Right lobe of liver (tissue), 6 donors: Measurements from ENCODE around the gene COL7A1. TPM values are rescaled to one million over a fixed set of nuclear protein-coding genes. Genes with fewer than 3 reads are reported as not detected.
A peak's percentile ranks its signal among the peaks of the same experiment; 100 is the strongest.

Experiments used
- ATAC-seq, 4 donors: fragments of 200-7000 bp; cut with Tn5 transposase; one replicate each; pipeline ENCODE4 v1.9.1; 2020; ENCODE audit warnings: mild to moderate bottlenecking in 4 of 4, moderate library complexity in 4 of 4
- DNase-seq, 3 donors: peaks; one replicate each; pipeline ENCODE4 v3.0.0-alpha.2; 2020
- H3K27ac ChIP-seq, 3 donors: fragments of 200-600 bp; one replicate each; pipeline ENCODE4 v1.8.0; 2022
- H3K27me3 ChIP-seq, 2 donors: fragments of 200-600 bp; one replicate each; pipeline ENCODE4 v1.8.0; 2022
- H3K36me3 ChIP-seq, 4 donors: fragments of 200-600 bp; sonication (generic) in 1 of 4; one replicate each; pipeline versions ENCODE4 v1.5.1 to v1.8.0; 2017 to 2022; ENCODE audit warnings: control low read depth in 1 of 4
- H3K4me1 ChIP-seq, 4 donors: fragments of 200-600 bp; sonication (generic) in 1 of 4; one replicate each; pipeline versions ENCODE4 v1.5.1 to v1.8.0; 2017 to 2022; ENCODE audit warnings: control low read depth in 1 of 4
- H3K4me3 ChIP-seq, 3 donors: fragments of 200-600 bp; one replicate each; pipeline ENCODE4 v1.8.0; 2022
- H3K9me3 ChIP-seq, 4 donors: fragments of 200-600 bp; sonication (generic) in 1 of 4; one replicate each; pipeline versions ENCODE4 v1.5.1 to v1.8.0; 2017 to 2022; ENCODE audit warnings: control low read depth in 1 of 4
- CTCF ChIP-seq, 4 donors: fragments of 200-600 bp in 3 of 4; fragments of 450-650 bp in 1 of 4; IDR thresholded peaks; one replicate each; pipeline versions ENCODE4 v1.5.1 to v1.8.0; 2016 to 2022; ENCODE audit warnings: antibody characterized with exemption in 4 of 4, mild to moderate bottlenecking in 2 of 4
- POLR2A ChIP-seq: fragments of 450-650 bp; IDR thresholded peaks from one replicate; pipeline ENCODE4 v1.6.1; 2017; ENCODE audit warnings: antibody characterized with exemption, mild to moderate bottlenecking
- WGBS: methylation state at CpG from one replicate; pipeline ENCODE4 v1.1.6; 2018; ENCODE audit warnings: low coverage, low lambda C conversion rate; ENCODE audit not compliant: insufficient coverage; ENCODE audit errors: missing lambda C conversion rate; 5-methylcytosine and 5-hydroxymethylcytosine counted together
- intact Hi-C, 2 donors: fragments of 100-400 bp; cut with DNase I; formaldehyde crosslinking; loops; one replicate each; pipeline versions ENCODE4 v1.11.2 to v1.14.1; 2022
- total RNA-seq, 6 experiments: library from RNA; depleted of rRNA in 2 of 6; stranded (reverse); fragments of >200 nt in 2 of 6; fragmentation: NEBNext Ultra II Directional in 3 of 6; extraction: Animal tissue kit (Norgen Biotek cat#: 25700) in 3 of 6; gene quantifications; one replicate each; pipeline versions ENCODE4 v1.1.0 to v1.2.4, GENCODE V29; 2016 to 2023
- donor health status: DM: no; HTN: yes; CAD: no.
- donor health status: DM: no; HTN: no; CAD: no.
- donor health status: DM: no; HTN: no; CAD: no.
- donor health status: DM: no; HTN: yes; CAD: no.
- donor health status: DM: no; HTN: yes; CAD: no.

COL7A1 gene
- total RNA-seq, 6 experiments from 2014 or later, result 0.31 to 1.7 (median 1.1) TPM

DNA sequence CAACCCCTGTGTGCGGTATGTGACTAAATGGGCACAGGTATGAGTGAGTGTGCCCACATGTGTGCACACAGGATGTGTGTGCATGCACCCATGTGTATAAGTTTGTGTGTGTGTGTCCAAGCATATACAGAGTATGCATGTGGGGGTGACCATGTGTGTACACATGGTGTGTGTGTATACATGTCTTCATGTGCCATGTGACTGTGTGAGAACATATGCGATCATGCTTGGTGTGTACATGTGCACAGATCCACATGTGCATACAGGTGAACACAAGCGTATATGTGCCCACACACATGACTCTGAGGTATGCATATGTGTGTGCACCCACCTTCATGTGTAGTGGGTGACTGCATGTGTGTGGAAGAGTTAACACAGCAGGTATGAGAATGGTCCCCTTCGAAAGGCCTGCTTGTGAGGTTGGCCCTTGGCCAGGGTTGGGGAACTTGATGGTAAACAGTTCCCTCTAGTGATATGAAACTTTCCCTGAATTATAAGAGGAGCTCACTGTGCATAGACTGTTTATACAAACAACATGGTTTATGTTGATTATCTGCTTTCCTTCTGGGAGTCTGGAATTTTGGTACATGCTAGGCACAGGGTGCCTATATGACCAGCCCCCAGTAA, 48.8 kb downstream of the COL7A1 start:
- DNase-seq (peak in 1 of 3 donors; percentile 45), ATAC-seq (no peak)
- H3K36me3 ChIP-seq, result no peaks in the 10 kb centered on the region
- H3K27ac ChIP-seq, result no peak overlapping the region
- H3K4me1 ChIP-seq, result peaks cover 0 to 3% (median 0%) of the 10 kb centered on the region in 4 donors
- 61% methylated on average over 3 of the region's 4 CpGs for WGBS
- intact Hi-C loops, result no loop called here
- no peaks in the 10 kb centered on the region for H3K9me3 ChIP-seq
- no peaks in the 10 kb centered on the region for H3K27me3 ChIP-seq
- no peak overlapping the region for H3K4me3 ChIP-seq
- no peak for TF ChIP-seq CTCF (IDR thresholded peaks at IDR 0.05)
- no peak for TF ChIP-seq POLR2A

- H3K36me3 ChIP-seq, result no peaks in the 10 kb centered on the region
- no peak for TF ChIP-seq POLR2A
- no peak for TF ChIP-seq CTCF (IDR thresholded peaks at IDR 0.05)
- WGBS, result 65% methylated on average over 5 of the region's 5 CpGs
Measured at GRCh38 chr3:48544141-48544540, 51.0 kb downstream of the COL7A1 start.

GRCh38 chr3:48543271-48543866, 51.8 kb downstream of the COL7A1 start:
- H3K9me3 ChIP-seq, result no peaks in the 10 kb centered on the region
- peaks cover 0 to 3% (median 0%) of the 10 kb centered on the region in 4 donors for H3K4me1 ChIP-seq
- H3K36me3 ChIP-seq, result no peaks in the 10 kb centered on the region
- no peak overlapping the region for H3K4me3 ChIP-seq
- WGBS, result 23% methylated on average over 3 of the region's 9 CpGs
- ATAC-seq (peak; percentile 46 to 58 (median 52)), DNase-seq (peak in 1 of 3 donors; percentile 50)
- intact Hi-C loops, result no loop called here
- no peaks in the 10 kb centered on the region for H3K27me3 ChIP-seq
- TF ChIP-seq CTCF (IDR thresholded peaks at IDR 0.05), result no peak
- no peak for TF ChIP-seq POLR2A
- no peak overlapping the region for H3K27ac ChIP-seq

More at GRCh38 chr3:48544141-48544540, 51.0 kb downstream of the COL7A1 start:
- no peaks in the 10 kb centered on the region for H3K27me3 ChIP-seq
- ATAC-seq (no peak), DNase-seq (no peak)
- H3K4me1 ChIP-seq, result peaks cover 0 to 3% (median 0%) of the 10 kb centered on the region in 4 donors
- no peak overlapping the region for H3K27ac ChIP-seq
- intact Hi-C loops, result no loop called here
- no peak overlapping the region for H3K4me3 ChIP-seq
- H3K9me3 ChIP-seq, result no peaks in the 10 kb centered on the region

DNA sequence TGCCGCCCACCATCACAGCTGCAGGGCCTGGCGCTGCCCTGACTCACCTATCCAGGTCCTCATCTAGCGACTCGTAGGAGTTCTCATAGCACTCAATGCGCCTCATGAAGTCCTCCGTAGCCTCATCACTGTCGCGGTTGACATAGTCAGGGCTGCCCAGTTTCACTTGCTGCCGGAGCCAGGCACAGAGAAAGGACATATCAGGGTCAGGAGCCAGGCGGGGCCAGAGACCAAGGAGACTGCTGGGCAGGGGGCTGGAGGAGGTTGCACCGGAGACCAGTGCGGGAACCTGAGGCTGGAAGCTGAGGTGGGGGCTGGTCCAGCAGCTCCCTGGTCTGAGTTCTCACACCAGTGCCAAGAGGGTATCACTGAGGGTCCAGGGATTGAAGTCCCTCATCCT, 56.7 kb downstream of the COL7A1 start:
- WGBS, result no CpG with 5 or more reads among the region's 12 CpGs
- H3K27ac ChIP-seq, result no peak overlapping the region
- intact Hi-C loops, result no loop called here
- no peaks in the 10 kb centered on the region for H3K36me3 ChIP-seq
- no peak overlapping the region for H3K4me3 ChIP-seq
- no peaks in the 10 kb centered on the region for H3K4me1 ChIP-seq
- no peak for TF ChIP-seq POLR2A
- TF ChIP-seq CTCF (IDR thresholded peaks at IDR 0.05), result no peak
- DNase-seq (no peak), ATAC-seq (no peak)
- no peaks in the 10 kb centered on the region for H3K9me3 ChIP-seq
- H3K27me3 ChIP-seq, result no peaks in the 10 kb centered on the region
